HepG2 (cell line): Measurements from ENCODE around the gene ST6GALNAC3. TPM values are rescaled to one million over a fixed set of nuclear protein-coding genes. Genes with fewer than 3 reads are reported as not detected.

Source experiments
- ATAC-seq: fragments of 200-7000 bp; cut with Tn5 transposase; 3 replicates; pipeline ENCODE4 v1.9.1; 2020; ENCODE audit warnings: mild to moderate bottlenecking, moderate library complexity
- BruUV-seq: library from RNA; stranded (reverse); fragments of 400-500 nt; replicated peaks from 2 replicates; lab custom pipeline; 2021; lab: Mats Ljungman, UMichigan
- CTCF ChIA-PET: fragments of 300-600 bp; formaldehyde crosslinking; extraction: SDS; loops from one replicate; lab custom pipeline; 2021; ENCODE audit warnings: low total read pairs, inconsistent platforms, low intra/inter-chr PET ratio; lab: Yijun Ruan, JAX
- POLR2A ChIA-PET: fragments of 350-600 bp; sonication (Branson Sonifier 250); formaldehyde crosslinking; loops from one replicate; lab custom pipeline; 2020; ENCODE audit warnings: antibody characterized with exemption, inconsistent platforms; lab: Yijun Ruan, JAX
- DNase-seq: peaks from one replicate; pipeline ENCODE4 v3.0.0-alpha.2; 2015; ENCODE audit warnings: low spot score
- FAIRE-seq: peaks from 3 replicates; lab custom pipeline; 2011; peaks lifted over from hg19 to GRCh38; lab: Jason Lieb, UNC
- H2AFZ ChIP-seq: one replicate; pipeline ENCODE4 v1.6.1; 2011; ENCODE audit warnings: low read length, inconsistent platforms
- H3K27ac ChIP-seq: fragments of 300-600 bp; 3 replicates; pipeline ENCODE4 v1.8.0; 2011; ENCODE audit warnings: mixed run types, mild to moderate bottlenecking, mixed read lengths, low read length, inconsistent platforms; ENCODE audit not compliant: insufficient read depth; ENCODE audit errors: extremely low read length
- H3K27me3 ChIP-seq, 2 experiments: fragments of 200-600 bp in 1 of 2; 2 replicates in 1 of 2; 3 replicates in 1 of 2; pipeline versions ENCODE4 v1.6.0 to v1.8.0; 2011; ENCODE audit warnings: low read length in 2 of 2, mild to moderate bottlenecking in 2 of 2, moderate library complexity in 2 of 2, inconsistent platforms in 1 of 2; ENCODE audit not compliant: insufficient read depth in 2 of 2, control insufficient read depth in 1 of 2
- H3K36me3 ChIP-seq, 2 experiments: fragments of 200-600 bp in 1 of 2; replicated peaks in 1 of 2; 2 replicates in 1 of 2; 3 replicates in 1 of 2; pipeline versions ENCODE4 v1.5.1 to v1.8.0; 2011; ENCODE audit warnings: low read length in 2 of 2, inconsistent platforms in 1 of 2; ENCODE audit not compliant: insufficient read depth in 2 of 2, control insufficient read depth in 1 of 2
- H3K4me1 ChIP-seq: 2 replicates; pipeline ENCODE4 v1.5.1; 2012; ENCODE audit warnings: low read length, inconsistent platforms; ENCODE audit not compliant: insufficient read depth
- H3K4me2 ChIP-seq: 2 replicates; pipeline ENCODE4 v1.6.0; 2011; ENCODE audit warnings: low read depth, low read length, inconsistent platforms
- H3K4me3 ChIP-seq, 3 experiments: fragments of 200-600 bp in 1 of 3; sonication (generic), shearing (Covaris generic) in 1 of 3; replicated peaks in 1 of 3; 2 replicates each; pipeline ENCODE4 v1.5.1; 2011 to 2016; ENCODE audit warnings: low read length in 3 of 3, inconsistent platforms in 2 of 3, low read depth in 2 of 3, mild to moderate bottlenecking in 2 of 3, control low read depth in 1 of 3, mixed read lengths in 1 of 3; ENCODE audit not compliant: insufficient read depth in 1 of 3
- H3K79me2 ChIP-seq: one replicate; pipeline ENCODE4 v1.6.1; 2011; ENCODE audit warnings: low read length, inconsistent platforms; ENCODE audit not compliant: insufficient read depth
- H3K9ac ChIP-seq: 2 replicates; pipeline ENCODE4 v1.6.0; 2011; ENCODE audit warnings: mild to moderate bottlenecking, low read depth, low read length, inconsistent platforms; ENCODE audit not compliant: insufficient read depth
- H3K9me3 ChIP-seq: 2 replicates; pipeline ENCODE4 v1.5.1; 2012; ENCODE audit warnings: mild to moderate bottlenecking, low read length
- H4K20me1 ChIP-seq: 2 replicates; pipeline ENCODE4 v1.6.0; 2011; ENCODE audit warnings: inconsistent platforms, mild to moderate bottlenecking, low read length, moderate library complexity; ENCODE audit not compliant: insufficient read depth
- CBX5 ChIP-seq: sonication (generic); formaldehyde crosslinking; IDR thresholded peaks from 2 replicates; pipeline ENCODE4 v1.4.0; 2020; ENCODE audit warnings: missing genetic modification reagents, borderline replicate concordance
- CHCHD3 ChIP-seq: sonication (generic); formaldehyde crosslinking; IDR thresholded peaks from 2 replicates; pipeline ENCODE4 v1.8.0; 2022; ENCODE audit warnings: mild to moderate bottlenecking, missing genetic modification reagents, moderate library complexity
- EZH2 ChIP-seq: conservative IDR thresholded peaks from 2 replicates; pipeline ENCODE4 v1.6.1; 2012; ENCODE audit warnings: mild to moderate bottlenecking, low read depth, low read length, moderate library complexity
- MXD3 ChIP-seq: IDR thresholded peaks from 2 replicates; pipeline ENCODE4 v1.6.1; 2016; ENCODE audit warnings: mild to moderate bottlenecking, missing biosample characterization, missing genetic modification reagents
- PPARG ChIP-seq: conservative IDR thresholded peaks from 2 replicates; pipeline ENCODE4 v1.6.1; 2016; ENCODE audit warnings: missing biosample characterization, missing genetic modification reagents
- RAD51 ChIP-seq: fragments of 450-650 bp; IDR thresholded peaks from 2 replicates; pipeline ENCODE4 v1.6.1; 2016; ENCODE audit warnings: borderline replicate concordance
- RFX5 ChIP-seq: IDR thresholded peaks from 2 replicates; pipeline ENCODE4 v1.6.1; 2011; ENCODE audit warnings: low read depth, low read length, improper control_type of control experiment
- SKI ChIP-seq: fragments of 450-650 bp; IDR thresholded peaks from one replicate; pipeline ENCODE4 v1.6.1; 2018; ENCODE audit warnings: mild to moderate bottlenecking; ENCODE audit not compliant: partially characterized antibody
- TBP ChIP-seq: sonication (generic); formaldehyde crosslinking; IDR thresholded peaks from 2 replicates; pipeline ENCODE4 v1.5.0; 2020; ENCODE audit warnings: missing genetic modification reagents
- TCF12 ChIP-seq, 2 experiments: fragments of 450-650 bp in 1 of 2; sonication (generic) in 1 of 2; formaldehyde crosslinking in 1 of 2; IDR thresholded peaks; 2 replicates each; pipeline versions ENCODE4 v1.6.1 to v1.8.0; 2017 to 2022; ENCODE audit warnings: antibody characterized with exemption in 1 of 2, mild to moderate bottlenecking in 1 of 2, missing genetic modification reagents in 1 of 2, moderate library complexity in 1 of 2
- ZNF260 ChIP-seq: sonication (generic); formaldehyde crosslinking; IDR thresholded peaks from 2 replicates; pipeline ENCODE4 v1.4.0; 2020; ENCODE audit warnings: missing genetic modification reagents, low read depth, mild to moderate bottlenecking, borderline replicate concordance
- ZNF367 ChIP-seq: sonication (generic); formaldehyde crosslinking; IDR thresholded peaks from 2 replicates; pipeline ENCODE4 v1.4.0; 2020; ENCODE audit warnings: missing genetic modification reagents, borderline replicate concordance
- ZNF432 ChIP-seq: sonication (generic); formaldehyde crosslinking; IDR thresholded peaks from 2 replicates; pipeline ENCODE4 v1.5.0; 2020; ENCODE audit warnings: missing genetic modification reagents, mild to moderate bottlenecking, borderline replicate concordance
- ZNF639 ChIP-seq: conservative IDR thresholded peaks from 2 replicates; pipeline ENCODE4 v1.6.1; 2018; ENCODE audit warnings: missing genetic modification reagents
- WGBS: methylation state at CpG from one replicate; pipeline ENCODE4 v1.1.6; 2017; ENCODE audit warnings: low lambda C conversion rate; 5-methylcytosine and 5-hydroxymethylcytosine counted together
- in situ Hi-C: cut with HindIII; loops from 2 replicates; pipeline ENCODE4 v1.10.0; 2017; ENCODE audit warnings: low pct_unique_long_range_greater_than_20kb; ENCODE audit not compliant: extremely low pct_ligation_motif_present
- intact Hi-C: fragments of 100-400 bp; cut with micrococcal nuclease; formaldehyde crosslinking; loops from one replicate; pipeline ENCODE4 v1.10.0; 2022; ENCODE audit not compliant: unreplicated experiment
- polyA plus RNA-seq, 8 experiments: library from polyadenylated mRNA; depleted of rRNA in 3 of 8; stranded (reverse) in 7 of 8; unstranded in 1 of 8; fragments of >200 nt; fragmentation: Illumina TruSeq in 4 of 8; extraction: Trizol in 4 of 8; gene quantifications; 2 replicates each; pipeline versions ENCODE4 v1.2.1 to v1.2.3, GENCODE V29; 2011 to 2016; ENCODE audit warnings: low read depth in 4 of 8, missing spikeins in 1 of 8, mixed read lengths in 1 of 8; ENCODE audit not compliant: insufficient read depth in 1 of 8
- total RNA-seq, 5 experiments: library from RNA; depleted of rRNA; stranded (reverse); fragments of >200 nt; fragmentation: Illumina TruSeq; extraction: Trizol; gene quantifications; 2 replicates each; pipeline ENCODE4 v1.2.3, GENCODE V29; 2016; ENCODE audit warnings: low read depth in 1 of 5

Gene ST6GALNAC3
- total and polyA plus RNA-seq, 2 of the 13 experiments (the other 11 are each of a cell fraction or from before 2014, with no cell fraction given), result not detected

- H3K4me1 ChIP-seq, result no peaks in the 10 kb centered on the region
- no TSS peak for BruUV-seq
- H3K27ac ChIP-seq, result no peak overlapping the region
- ChIA-PET CTCF (no interaction called here), POLR2A (no interaction called here)
- H3K27me3 ChIP-seq, result no peaks in the 10 kb centered on the region
- no peaks in the 10 kb centered on the region for H3K36me3 ChIP-seq
- no peaks in the 10 kb centered on the region for H3K9me3 ChIP-seq
- intact Hi-C loops, result no loop called here
- no peak overlapping the region for H3K4me3 ChIP-seq
- no peaks in the 10 kb centered on the region for H3K79me2 ChIP-seq
- ATAC-seq, result no peak
- TF ChIP-seq RAD51, result no peak
- TF ChIP-seq ZNF260 (CRISPR knock-in tag), result no peak
- TF ChIP-seq ZNF639 (CRISPR knock-in tag), result no peak
- no peak for TF ChIP-seq TBP (CRISPR knock-in tag)
- TF ChIP-seq PPARG, result no peak
- TF ChIP-seq MXD3 (CRISPR knock-in tag), result no peak
- TF ChIP-seq RFX5, result no peak
- no peak for TF ChIP-seq TCF12 (IDR thresholded peaks at IDR 0.05)
- no peak for TF ChIP-seq TCF12 (CRISPR knock-in tag; IDR thresholded peaks at IDR 0.05)
- TF ChIP-seq CBX5 (CRISPR knock-in tag), result no peak
- no peak for TF ChIP-seq SKI
- TF ChIP-seq ZNF367 (CRISPR knock-in tag), result no peak
- TF ChIP-seq EZH2, result no peak
- no peak for TF ChIP-seq CHCHD3 (CRISPR knock-in tag)
- TF ChIP-seq ZNF432 (CRISPR knock-in tag), result no peak
- TF ChIP-seq, all 625 proteins: peak for 0
- no peaks in the 10 kb centered on the region for H4K20me1 ChIP-seq
- H3K4me2 ChIP-seq, result no peak overlapping the region
- FAIRE-seq (no peak), DNase-seq (no peak)
- WGBS, result 0% methylated on average over 2 of the region's 2 CpGs
- H3K9ac ChIP-seq, result no peak overlapping the region
- no peak overlapping the region for H2AFZ ChIP-seq
- in situ Hi-C loops, result no loop called here
These were observed 35.5 kb downstream of the ST6GALNAC3 start for GRCh38 chr1:76109901-76110560.
